Stimulated activated naive CD8-positive, alpha-beta T cell treated with anti-CD3 and anti-CD28 coated beads, Interleukin-15, amount 100 ng/mL, for 72 hours (primary cell): ENCODE measurements around the gene PSRC1.

Experiments
- ATAC-seq: fragments of 150-1000 bp; cut with Tn5 transposase; 2 replicates; pipeline ENCODE4 v1.10.0; 2021; ENCODE audit warnings: mild to moderate bottlenecking, moderate library complexity
- DNase-seq, 2 donors: peaks; one replicate each; pipeline ENCODE4 v3.0.0; 2021 to 2022
- H3K27ac Mint-ChIP-seq, 2 donors: one replicate each; pipeline ENCODE4 v1.8.0; 2022; ENCODE audit warnings: mild to moderate bottlenecking in 2 of 2, mixed read lengths in 2 of 2, moderate library complexity in 2 of 2
- H3K27me3 Mint-ChIP-seq: one replicate; pipeline ENCODE4 v1.8.0; 2022; ENCODE audit warnings: mixed read lengths
- H3K4me1 Mint-ChIP-seq: one replicate; pipeline ENCODE4 v1.8.0; 2022; ENCODE audit warnings: mild to moderate bottlenecking, mixed read lengths
- H3K4me3 Mint-ChIP-seq, 2 donors: one replicate each; pipeline ENCODE4 v1.8.0; 2022; ENCODE audit warnings: mild to moderate bottlenecking in 2 of 2, mixed read lengths in 2 of 2, moderate library complexity in 1 of 2
- H3K9me3 Mint-ChIP-seq, 2 donors: one replicate each; pipeline ENCODE4 v1.8.0; 2022; ENCODE audit warnings: mixed read lengths in 2 of 2

Gene PSRC1

DNA sequence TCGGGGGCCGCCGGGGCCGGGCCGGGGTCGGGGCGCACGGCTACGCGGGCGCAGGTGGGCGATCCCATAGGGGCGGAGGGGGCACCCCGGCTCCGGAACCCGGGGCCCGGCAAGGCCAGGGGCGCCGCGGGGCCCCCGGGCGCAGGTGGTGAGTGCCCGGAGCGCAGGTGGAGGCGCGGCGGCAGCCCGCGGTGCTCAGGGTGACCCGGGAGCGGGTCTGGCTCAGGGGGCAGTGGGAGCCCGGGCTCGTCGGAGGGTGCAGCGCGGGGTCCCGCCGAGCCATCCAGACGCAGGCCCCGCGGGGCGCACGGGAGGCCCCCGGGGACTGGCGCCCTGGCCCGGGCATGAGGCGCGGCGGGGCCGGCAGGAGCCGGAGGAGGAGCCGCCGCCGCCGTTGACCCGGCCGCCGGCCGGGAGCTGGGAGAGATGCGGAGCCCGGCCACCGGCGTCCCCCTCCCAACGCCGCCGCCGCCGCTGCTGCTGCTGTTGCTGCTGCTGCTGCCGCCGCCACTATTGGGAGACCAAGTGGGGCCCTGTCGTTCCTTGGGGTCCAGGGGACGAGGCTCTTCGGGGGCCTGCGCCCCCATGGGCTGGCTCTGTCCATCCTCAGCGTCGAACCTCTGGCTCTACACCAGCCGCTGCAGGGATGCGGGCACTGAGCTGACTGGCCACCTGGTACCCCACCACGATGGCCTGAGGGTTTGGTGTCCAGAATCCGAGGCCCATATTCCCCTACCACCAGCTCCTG lies 33.1 kb downstream of the PSRC1 start:
- DNase-seq, result peak in 1 of 2 donors; percentile 29

GRCh38 chr1:109248797-109249629 lies 33.9 kb downstream of the PSRC1 start, which contains the start of gene CELSR2:
CELSR2 (plus strand) TSS chr1:109249539; CDS start chr1:109250080, 541 bp downstream.
- no peak within 1 kb of the TSS for H3K27ac Mint-ChIP-seq
- H3K4me3 Mint-ChIP-seq, result peak within 1 kb of the TSS; percentile 53 to 76
- DNase-seq, result peak; percentile 58 to 64
- peaks cover 37% of the 10 kb centered on the region for H3K27me3 Mint-ChIP-seq
- peak; percentile 90 for ATAC-seq
- no peaks in the 10 kb centered on the region for H3K9me3 Mint-ChIP-seq
- H3K4me1 Mint-ChIP-seq, result peaks cover 31% of the 10 kb centered on the region

More for the DNA sequence above, 33.1 kb downstream of the PSRC1 start:
- Mint-ChIP-seq H3K27me3 (peaks cover 29% of the 10 kb centered on the region), H3K4me3 (peak overlapping the region; percentile 35 to 57), H3K27ac (no peak overlapping the region), H3K4me1 (peaks cover 35% of the 10 kb centered on the region), H3K9me3 (no peaks in the 10 kb centered on the region)
- ATAC-seq, result peak; percentile 66

- no peak for ATAC-seq
- Mint-ChIP-seq H3K27ac (no peak overlapping the region), H3K4me1 (peaks cover 27% of the 10 kb centered on the region), H3K27me3 (peaks cover 40% of the 10 kb centered on the region), H3K9me3 (no peaks in the 10 kb centered on the region), H3K4me3 (no peak overlapping the region)
- DNase-seq, result no peak
Measured at GRCh38 chr1:109248444-109248796, 34.5 kb downstream of the PSRC1 start.

DNA sequence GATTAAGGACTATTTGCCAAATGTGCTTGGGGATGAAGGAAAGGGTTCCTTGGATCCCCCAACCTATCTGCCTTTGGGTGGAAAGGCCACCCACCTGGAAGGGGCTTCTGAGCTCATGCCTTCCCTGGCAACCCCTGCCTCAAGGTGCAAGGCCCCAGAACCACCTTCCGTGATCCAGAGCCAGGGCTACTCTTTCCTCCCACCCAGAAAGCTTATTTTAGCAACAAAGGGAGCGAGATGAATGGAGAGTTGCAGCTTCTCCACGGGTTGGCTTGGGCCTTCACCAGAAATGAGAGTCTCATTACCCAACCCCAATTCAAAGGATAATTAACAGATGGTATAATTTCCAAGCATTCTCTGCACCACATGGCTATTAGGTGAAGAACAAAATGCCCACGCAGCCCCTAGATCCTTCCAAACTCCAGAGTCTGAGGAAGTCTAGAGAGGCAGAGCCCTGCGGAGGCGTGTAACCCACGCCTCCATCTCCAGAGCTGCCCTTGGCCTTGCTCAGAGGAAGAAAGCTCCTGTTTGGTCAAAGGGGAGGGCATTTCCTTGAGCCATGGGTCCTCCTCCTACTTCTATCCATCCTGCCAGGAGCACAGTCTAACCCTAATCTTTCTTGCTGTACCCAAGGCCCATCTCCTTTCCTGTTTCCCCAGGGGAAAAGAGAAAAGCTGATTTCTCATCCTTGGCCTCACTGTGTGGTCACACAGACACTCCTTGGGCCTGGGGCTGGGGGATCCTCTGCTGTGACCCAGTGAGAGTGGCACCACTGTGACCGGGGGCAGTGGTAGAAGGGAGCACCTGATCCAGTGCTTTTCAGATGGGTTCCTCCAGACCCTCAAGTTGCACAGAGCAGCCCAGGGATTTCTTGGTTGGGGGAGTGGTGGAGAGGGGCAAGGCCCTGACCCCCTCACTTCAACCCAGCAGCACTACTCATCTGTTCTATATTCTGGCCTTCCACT lies 35.3 kb downstream of the PSRC1 start:
- H3K4me3 Mint-ChIP-seq, result no peak overlapping the region
- H3K4me1 Mint-ChIP-seq, result peaks cover 25% of the 10 kb centered on the region
- no peak for ATAC-seq
- H3K27me3 Mint-ChIP-seq, result peaks cover 47% of the 10 kb centered on the region
- no peak overlapping the region for H3K27ac Mint-ChIP-seq
- DNase-seq, result no peak
- H3K9me3 Mint-ChIP-seq, result no peaks in the 10 kb centered on the region

DNA sequence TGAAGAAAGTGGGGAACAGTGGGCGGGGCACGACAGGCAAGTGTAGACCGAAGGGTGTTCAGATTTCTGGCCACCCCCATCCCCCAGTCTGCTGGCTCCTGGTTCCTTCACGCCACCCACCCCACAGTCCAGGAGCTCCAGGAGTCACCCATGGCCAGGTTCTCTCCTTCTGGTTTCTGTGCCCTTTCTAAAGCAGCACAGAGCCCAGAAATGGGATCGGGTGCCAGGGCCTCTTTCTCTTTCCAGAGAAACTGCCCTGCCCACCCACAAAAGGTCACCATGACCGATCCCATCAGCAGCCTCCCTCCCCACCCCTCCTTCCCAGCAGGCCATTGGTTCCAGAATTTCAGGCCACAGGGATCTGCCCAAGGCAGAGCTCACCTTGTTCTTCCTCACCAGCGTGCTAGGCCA lies 36.8 kb downstream of the PSRC1 start:
- Mint-ChIP-seq H3K4me1 (peaks cover 34% of the 10 kb centered on the region), H3K27ac (no peak overlapping the region), H3K4me3 (no peak overlapping the region), H3K9me3 (no peaks in the 10 kb centered on the region), H3K27me3 (peaks cover 60% of the 10 kb centered on the region)
- ATAC-seq, result no peak
- no peak for DNase-seq

- H3K9me3 Mint-ChIP-seq, result no peaks in the 10 kb centered on the region
- peaks cover 40% of the 10 kb centered on the region for H3K4me1 Mint-ChIP-seq
- H3K27ac Mint-ChIP-seq, result peak overlapping the region in 1 of 2 donors; percentile 89
- H3K27me3 Mint-ChIP-seq, result peaks cover 49% of the 10 kb centered on the region
- H3K4me3 Mint-ChIP-seq, result no peak overlapping the region
- DNase-seq, result no peak
- ATAC-seq, result no peak
Measured at GRCh38 chr1:109243860-109244552, 38.9 kb downstream of the PSRC1 start.

DNA sequence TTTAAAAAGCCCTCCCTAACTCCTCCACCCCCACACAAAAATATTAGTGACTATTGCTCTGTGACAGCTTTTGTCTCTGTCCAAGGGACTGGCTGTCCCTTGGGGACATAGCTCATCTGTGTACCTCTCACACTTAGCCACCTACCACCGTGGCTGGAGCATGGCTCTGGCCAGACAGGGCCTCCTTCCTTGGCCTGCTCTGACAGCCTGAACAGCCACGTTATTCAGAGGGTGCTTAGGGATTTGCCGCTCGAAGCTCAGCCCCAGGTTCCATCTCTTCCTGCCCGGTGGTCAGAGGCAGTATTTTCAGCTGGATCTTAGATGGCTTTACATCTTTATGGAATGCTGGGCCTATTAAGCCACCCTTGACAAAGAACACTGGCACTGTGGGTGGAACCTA lies 39.7 kb downstream of the PSRC1 start:
- no peak for ATAC-seq
- no peaks in the 10 kb centered on the region for H3K9me3 Mint-ChIP-seq
- peaks cover 40% of the 10 kb centered on the region for H3K4me1 Mint-ChIP-seq
- peaks cover 48% of the 10 kb centered on the region for H3K27me3 Mint-ChIP-seq
- H3K4me3 Mint-ChIP-seq, result no peak overlapping the region
- no peak for DNase-seq
- peak overlapping the region in 1 of 2 donors; percentile 29 for H3K27ac Mint-ChIP-seq

- ATAC-seq, result peak; percentile 5
- H3K4me3 Mint-ChIP-seq, result no peak overlapping the region
- no peak overlapping the region for H3K27ac Mint-ChIP-seq
- H3K4me1 Mint-ChIP-seq, result peaks cover 40% of the 10 kb centered on the region
- no peaks in the 10 kb centered on the region for H3K9me3 Mint-ChIP-seq
- DNase-seq, result no peak
- H3K27me3 Mint-ChIP-seq, result peaks cover 40% of the 10 kb centered on the region
Measured at GRCh38 chr1:109242387-109242786, 40.6 kb downstream of the PSRC1 start.

DNA sequence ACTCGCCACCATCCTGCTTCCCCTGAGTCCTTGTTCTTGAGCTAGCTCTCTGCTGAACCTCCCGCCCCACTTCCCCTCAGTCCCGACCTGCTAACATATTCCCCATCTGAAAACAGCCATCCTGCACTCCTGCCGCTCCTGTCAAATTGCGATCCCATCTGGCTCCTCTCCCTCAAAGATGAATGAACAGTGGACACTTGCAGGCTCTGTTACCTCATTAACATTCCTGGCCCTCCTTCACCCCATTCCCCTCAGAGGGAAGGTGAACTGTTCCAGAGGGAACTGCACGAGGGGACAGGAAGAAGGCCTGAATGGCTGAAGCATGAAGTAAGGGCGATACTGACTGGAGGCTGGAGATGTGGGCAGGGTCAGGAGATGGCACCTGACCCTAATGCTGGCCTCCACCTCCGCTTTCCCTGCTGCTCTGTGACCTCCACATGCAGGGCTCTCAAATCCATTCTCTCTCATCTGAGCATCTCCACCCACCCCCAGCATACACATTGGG lies 41.1 kb downstream of the PSRC1 start:
- H3K4me3 Mint-ChIP-seq, result no peak overlapping the region
- peak; percentile 24 for ATAC-seq

DNA sequence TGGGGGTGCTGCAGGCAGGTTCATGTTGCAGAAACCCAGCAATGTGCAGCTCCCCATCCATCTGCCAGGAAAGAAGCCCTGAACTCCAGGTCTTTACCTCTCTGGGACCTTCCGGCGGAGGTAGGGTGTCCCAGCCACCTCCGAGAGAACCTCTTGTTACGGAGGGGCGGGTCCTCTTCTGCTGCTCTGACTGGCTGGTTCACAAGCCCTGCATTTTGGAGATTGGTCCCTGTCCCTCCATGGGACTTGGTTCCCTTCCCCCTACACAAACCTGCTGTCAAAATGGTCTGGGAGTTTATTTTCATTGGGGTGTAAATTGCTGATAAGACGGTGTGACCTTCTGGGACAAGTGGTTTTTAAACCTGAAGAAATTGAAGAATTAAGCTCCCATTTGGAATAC lies 41.6 kb downstream of the PSRC1 start:
- H3K9me3 Mint-ChIP-seq, result no peaks in the 10 kb centered on the region
- no peak overlapping the region for H3K4me3 Mint-ChIP-seq
- peaks cover 40% of the 10 kb centered on the region for H3K4me1 Mint-ChIP-seq
- peaks cover 33% of the 10 kb centered on the region for H3K27me3 Mint-ChIP-seq
- peak overlapping the region in 1 of 2 donors; percentile 13 for H3K27ac Mint-ChIP-seq
- no peak for DNase-seq
- peak; percentile 10 for ATAC-seq

More for the DNA sequence above, 41.1 kb downstream of the PSRC1 start:
- H3K9me3 Mint-ChIP-seq, result no peaks in the 10 kb centered on the region
- no peak overlapping the region for H3K27ac Mint-ChIP-seq
- DNase-seq, result no peak
- peaks cover 35% of the 10 kb centered on the region for H3K27me3 Mint-ChIP-seq
- H3K4me1 Mint-ChIP-seq, result peaks cover 40% of the 10 kb centered on the region

DNA sequence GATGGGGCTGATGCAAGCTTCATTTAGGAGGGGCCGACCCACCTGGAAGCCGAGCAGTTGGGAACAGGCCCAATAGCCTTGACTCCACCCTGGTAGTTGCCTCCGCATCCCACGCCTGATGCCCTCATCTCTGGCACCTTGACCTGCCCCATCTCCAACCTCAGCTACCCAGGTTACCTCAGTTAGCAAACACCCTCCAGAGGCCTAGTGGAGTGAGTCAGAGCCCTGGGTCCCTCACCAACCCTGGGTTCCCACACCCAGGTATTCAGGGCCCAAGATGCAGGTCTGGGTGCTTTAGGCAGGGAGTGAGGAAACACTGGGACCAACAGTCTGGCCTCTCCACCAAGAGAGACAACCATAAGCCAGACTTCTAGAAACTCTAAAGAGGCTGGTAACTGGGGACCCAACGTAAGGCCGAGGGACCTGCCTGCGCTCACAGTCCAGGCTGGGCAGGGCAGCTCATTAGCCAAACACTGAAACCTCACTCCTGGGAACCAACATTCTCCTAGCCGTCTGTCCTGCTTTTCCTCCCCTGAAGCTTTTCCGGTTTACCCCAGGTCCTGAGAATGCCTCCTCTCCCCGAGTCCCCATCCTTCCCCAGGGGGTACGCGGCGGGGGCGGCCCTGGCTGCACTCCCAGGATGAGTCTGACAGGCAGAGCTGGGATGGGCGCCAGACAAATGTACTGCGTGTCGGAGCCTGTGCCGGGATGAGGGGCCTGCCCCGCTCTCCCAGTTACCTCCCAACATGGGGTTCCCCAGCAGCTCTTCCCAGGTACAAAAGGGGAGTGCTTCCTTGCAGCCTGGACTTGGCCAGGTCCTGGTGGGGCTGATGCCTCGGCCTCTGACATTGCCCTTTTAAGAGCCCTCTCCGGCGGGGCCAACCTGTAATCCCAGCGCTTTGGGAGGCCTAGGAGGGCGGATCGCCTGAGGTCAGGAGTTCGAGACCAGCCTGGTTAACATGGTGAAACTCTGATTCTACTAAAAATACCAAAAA lies 42.5 kb downstream of the PSRC1 start:
- Mint-ChIP-seq H3K9me3 (no peaks in the 10 kb centered on the region), H3K27me3 (peaks cover 33% of the 10 kb centered on the region), H3K27ac (no peak overlapping the region), H3K4me1 (peaks cover 40% of the 10 kb centered on the region), H3K4me3 (no peak overlapping the region)
- ATAC-seq, result peak; percentile 39
- DNase-seq, result no peak

DNA sequence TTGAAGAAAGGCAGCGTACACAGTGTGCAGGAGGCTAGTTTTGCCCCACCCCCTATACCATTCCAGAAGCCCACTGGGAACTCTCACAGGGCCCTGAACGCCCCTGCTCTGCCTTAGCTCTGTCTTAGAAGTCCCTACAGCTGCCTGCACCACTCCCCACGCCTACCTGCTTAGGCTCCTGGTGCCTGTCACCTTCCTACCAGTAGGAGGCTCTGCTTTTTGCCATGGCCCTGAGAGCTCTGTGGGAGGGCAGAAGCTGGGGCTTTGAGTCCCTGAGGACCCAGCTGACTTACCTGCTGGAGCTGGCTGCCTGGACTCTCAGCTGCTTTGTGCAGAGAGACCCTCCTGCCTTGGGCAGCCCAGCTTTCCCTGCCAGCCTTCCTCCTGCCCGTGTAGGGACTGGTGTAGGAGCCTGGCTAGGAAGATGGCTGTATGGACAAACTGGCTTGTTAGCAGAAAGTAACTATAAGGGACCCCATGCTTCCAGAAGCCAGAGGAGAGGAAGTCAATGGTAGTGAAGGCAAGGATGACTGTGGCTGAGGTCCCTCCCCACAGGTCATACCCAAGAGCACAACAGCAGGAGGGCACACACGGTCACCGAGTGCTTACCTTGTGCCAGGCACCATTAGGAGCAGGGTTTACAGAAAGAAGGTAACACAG lies 43.4 kb downstream of the PSRC1 start:
- no peak for DNase-seq
- Mint-ChIP-seq H3K27ac (peak overlapping the region in 1 of 2 donors; percentile 87), H3K9me3 (no peaks in the 10 kb centered on the region), H3K4me3 (no peak overlapping the region), H3K27me3 (peaks cover 29% of the 10 kb centered on the region), H3K4me1 (peaks cover 40% of the 10 kb centered on the region)
- ATAC-seq, result peak; percentile 65

DNA sequence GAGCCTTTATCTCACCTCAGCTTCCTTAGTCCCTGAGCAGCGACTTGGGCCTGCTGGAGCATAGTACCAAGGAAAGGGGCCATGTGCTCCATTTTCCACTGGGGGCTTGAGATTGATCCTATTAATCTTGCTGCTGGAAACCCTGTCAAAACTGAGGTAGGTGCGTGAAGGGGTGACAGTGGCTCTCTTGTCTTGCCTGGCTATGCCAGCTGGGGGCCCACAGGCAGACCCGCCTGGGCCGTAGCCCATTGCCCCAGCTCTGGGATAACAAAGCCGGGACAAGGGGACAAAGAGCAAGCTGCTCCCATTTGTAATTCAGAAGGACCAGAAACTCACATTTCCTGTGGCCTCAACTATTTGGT lies 43.9 kb downstream of the PSRC1 start:
- DNase-seq (no peak), ATAC-seq (no peak)
- no peak overlapping the region for H3K27ac Mint-ChIP-seq
- peaks cover 40% of the 10 kb centered on the region for H3K4me1 Mint-ChIP-seq
- H3K27me3 Mint-ChIP-seq, result peaks cover 24% of the 10 kb centered on the region
- no peaks in the 10 kb centered on the region for H3K9me3 Mint-ChIP-seq
- H3K4me3 Mint-ChIP-seq, result no peak overlapping the region
